Activated CD8-positive, alpha-beta memory T cell treated with anti-CD3 and anti-CD28 coated beads, Interleukin-2, amount 10 ng/mL, durations not matched to agents 7 days and 5 days (primary cell): ENCODE results near the gene TCF4. TPM values are rescaled to one million over a fixed set of nuclear protein-coding genes. Genes with fewer than 3 reads are reported as not detected.

Experiments used
- ATAC-seq: fragments of 150-1000 bp; cut with Tn5 transposase; one replicate; pipeline ENCODE4 v1.10.0; 2021; ENCODE audit warnings: moderate library complexity
- CTCF ChIA-PET: fragments of 350-600 bp; sonication (Branson Sonifier 250); formaldehyde crosslinking; loops from one replicate; lab custom pipeline; 2021; ENCODE audit warnings: antibody characterized with exemption; lab: Charles Lee
- DNase-seq: peaks from one replicate; pipeline ENCODE4 v3.0.0-alpha.2; 2020
- H3K27ac Mint-ChIP-seq: one replicate; pipeline ENCODE4 v1.8.0; 2021; ENCODE audit warnings: mild to moderate bottlenecking, mixed read lengths
- H3K27me3 Mint-ChIP-seq: one replicate; pipeline ENCODE4 v1.8.0; 2021; ENCODE audit warnings: mixed read lengths
- H3K36me3 Mint-ChIP-seq: one replicate; pipeline ENCODE4 v1.8.0; 2021; ENCODE audit warnings: mild to moderate bottlenecking, mixed read lengths
- H3K4me1 Mint-ChIP-seq: one replicate; pipeline ENCODE4 v1.8.0; 2021; ENCODE audit warnings: mixed read lengths
- H3K4me3 Mint-ChIP-seq: one replicate; pipeline ENCODE4 v1.8.0; 2021; ENCODE audit warnings: mild to moderate bottlenecking, moderate library complexity, mixed read lengths
- H3K9me3 Mint-ChIP-seq: one replicate; pipeline ENCODE4 v1.8.0; 2022; ENCODE audit warnings: low read depth, mixed read lengths
- total RNA-seq, 2 experiments: library from RNA; stranded (reverse); gene quantifications; one replicate each; pipeline ENCODE4 v1.2.3, GENCODE V29; 2021

TCF4 gene
- total RNA-seq, 2 experiments from 2014 or later, result 1.2 to 2.0 TPM

DNA sequence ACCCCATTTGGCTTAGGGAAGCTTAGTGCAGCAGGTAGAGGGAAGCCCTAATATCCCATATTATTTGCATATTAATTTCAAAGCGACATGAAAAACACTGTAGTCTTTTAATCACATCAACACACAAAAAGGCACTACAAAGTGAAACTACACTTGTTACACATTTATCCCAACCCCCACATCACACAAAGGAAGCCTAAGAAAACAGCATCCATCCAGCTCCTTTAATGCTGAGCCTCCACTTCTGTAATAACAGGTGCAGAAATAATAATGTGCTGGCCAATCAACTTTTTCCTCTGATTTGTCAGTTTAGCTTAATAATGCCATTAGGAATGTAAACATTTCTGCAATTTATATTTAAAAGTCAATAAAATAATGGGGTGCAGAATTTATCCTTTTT lies 274.0 kb downstream of the TCF4 start:
- no peaks in the 10 kb centered on the region for H3K4me1 Mint-ChIP-seq
- CTCF ChIA-PET, result no interaction called here
- no peak overlapping the region for H3K27ac Mint-ChIP-seq
- H3K36me3 Mint-ChIP-seq, result no peaks in the 10 kb centered on the region
- DNase-seq, result no peak
- peaks cover 5% of the 10 kb centered on the region for H3K27me3 Mint-ChIP-seq
- no peaks in the 10 kb centered on the region for H3K9me3 Mint-ChIP-seq
- no peak overlapping the region for H3K4me3 Mint-ChIP-seq
- no peak for ATAC-seq

- H3K27ac Mint-ChIP-seq, result no peak overlapping the region
- DNase-seq (no peak), ATAC-seq (no peak)
- H3K4me3 Mint-ChIP-seq, result no peak overlapping the region
- H3K4me1 Mint-ChIP-seq, result no peaks in the 10 kb centered on the region
- no peaks in the 10 kb centered on the region for H3K36me3 Mint-ChIP-seq
- H3K9me3 Mint-ChIP-seq, result peaks cover 2% of the 10 kb centered on the region
- CTCF ChIA-PET, result no interaction called here
- no peaks in the 10 kb centered on the region for H3K27me3 Mint-ChIP-seq
These were observed 277.1 kb downstream of the TCF4 start for GRCh38 chr18:55310863-55311262.

GRCh38 chr18:55310044-55310676 lies 277.8 kb downstream of the TCF4 start:
- no peak overlapping the region for H3K4me3 Mint-ChIP-seq
- ATAC-seq, result no peak

GRCh38 chr18:55309249-55309648 lies 278.7 kb downstream of the TCF4 start:
- Mint-ChIP-seq H3K27ac (no peak overlapping the region), H3K36me3 (no peaks in the 10 kb centered on the region), H3K9me3 (peaks cover 2% of the 10 kb centered on the region), H3K27me3 (no peaks in the 10 kb centered on the region), H3K4me1 (no peaks in the 10 kb centered on the region), H3K4me3 (no peak overlapping the region)
- CTCF ChIA-PET, result no interaction called here
- ATAC-seq, result no peak
- DNase-seq, result no peak

More at GRCh38 chr18:55310044-55310676, 277.8 kb downstream of the TCF4 start:
- H3K4me1 Mint-ChIP-seq, result no peaks in the 10 kb centered on the region
- H3K27me3 Mint-ChIP-seq, result no peaks in the 10 kb centered on the region
- CTCF ChIA-PET, result no interaction called here
- DNase-seq, result no peak
- no peak overlapping the region for H3K27ac Mint-ChIP-seq
- no peaks in the 10 kb centered on the region for H3K36me3 Mint-ChIP-seq
- H3K9me3 Mint-ChIP-seq, result peaks cover 2% of the 10 kb centered on the region

DNA sequence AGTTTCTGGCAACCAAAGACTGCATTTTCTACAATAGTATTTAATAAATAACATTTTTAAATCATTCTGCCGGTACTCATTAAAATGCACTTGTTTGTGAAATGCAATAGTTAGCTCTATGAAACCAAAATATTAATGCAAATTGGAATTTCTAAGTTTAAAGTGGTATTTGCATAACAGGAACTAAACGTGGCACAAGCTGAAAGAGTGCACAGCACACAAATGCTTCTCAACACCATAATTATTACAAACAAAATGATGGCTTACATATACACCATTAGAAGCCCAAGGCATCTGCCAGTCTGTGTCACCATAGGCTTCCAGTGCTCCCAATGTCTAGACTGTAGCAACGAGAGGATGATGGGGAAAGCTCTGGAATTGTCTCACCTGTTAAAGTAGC lies 280.5 kb downstream of the TCF4 start:
- H3K9me3 Mint-ChIP-seq, result peaks cover 2% of the 10 kb centered on the region
- ATAC-seq, result no peak
- H3K4me1 Mint-ChIP-seq, result no peaks in the 10 kb centered on the region
- no peaks in the 10 kb centered on the region for H3K27me3 Mint-ChIP-seq
- DNase-seq, result no peak
- H3K36me3 Mint-ChIP-seq, result no peaks in the 10 kb centered on the region
- no peak overlapping the region for H3K4me3 Mint-ChIP-seq
- no peak overlapping the region for H3K27ac Mint-ChIP-seq
- CTCF ChIA-PET, result no interaction called here

DNA sequence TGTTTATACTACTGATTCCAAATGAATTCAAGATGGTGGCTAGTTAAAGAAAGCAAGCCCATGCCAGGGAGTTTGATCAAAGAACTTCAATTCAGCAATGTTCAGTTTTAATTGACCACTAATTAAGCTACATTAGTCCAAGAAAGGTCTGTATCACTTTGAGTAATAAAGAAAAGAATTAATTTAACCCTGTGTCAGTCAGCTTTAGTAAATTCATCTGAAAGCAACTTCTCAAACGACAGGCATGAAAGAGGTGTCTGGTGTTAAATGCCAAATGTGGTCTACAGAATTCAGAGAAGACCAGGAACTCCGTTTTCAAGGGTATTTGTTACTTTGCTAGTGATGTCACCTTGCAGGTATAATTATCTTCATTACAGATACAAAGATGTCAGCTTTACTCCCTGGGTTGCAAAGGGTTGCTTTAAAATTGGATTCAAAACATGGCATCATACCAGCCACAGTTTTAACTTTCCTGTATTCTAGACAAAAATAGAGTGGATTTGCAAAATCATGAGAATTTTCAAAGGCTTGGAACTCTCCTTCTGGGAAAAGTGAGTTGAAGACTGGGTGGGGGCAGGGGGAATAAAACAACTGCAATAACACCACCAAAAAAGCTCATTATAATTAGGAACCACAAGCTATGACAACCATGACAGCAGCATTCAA lies 281.5 kb downstream of the TCF4 start:
- H3K4me1 Mint-ChIP-seq, result no peaks in the 10 kb centered on the region
- no peak overlapping the region for H3K4me3 Mint-ChIP-seq
- CTCF ChIA-PET, result no interaction called here
- no peak for ATAC-seq
- H3K27ac Mint-ChIP-seq, result no peak overlapping the region
- H3K27me3 Mint-ChIP-seq, result no peaks in the 10 kb centered on the region
- no peaks in the 10 kb centered on the region for H3K36me3 Mint-ChIP-seq
- peaks cover 3% of the 10 kb centered on the region for H3K9me3 Mint-ChIP-seq
- DNase-seq, result no peak

- no peak for DNase-seq
- no peak for ATAC-seq
- Mint-ChIP-seq H3K9me3 (peaks cover 5% of the 10 kb centered on the region), H3K27me3 (no peaks in the 10 kb centered on the region), H3K4me1 (no peaks in the 10 kb centered on the region), H3K27ac (no peak overlapping the region), H3K36me3 (no peaks in the 10 kb centered on the region), H3K4me3 (no peak overlapping the region)
- CTCF ChIA-PET, result no interaction called here
These were observed 285.7 kb downstream of the TCF4 start for GRCh38 chr18:55302167-55302833.

DNA sequence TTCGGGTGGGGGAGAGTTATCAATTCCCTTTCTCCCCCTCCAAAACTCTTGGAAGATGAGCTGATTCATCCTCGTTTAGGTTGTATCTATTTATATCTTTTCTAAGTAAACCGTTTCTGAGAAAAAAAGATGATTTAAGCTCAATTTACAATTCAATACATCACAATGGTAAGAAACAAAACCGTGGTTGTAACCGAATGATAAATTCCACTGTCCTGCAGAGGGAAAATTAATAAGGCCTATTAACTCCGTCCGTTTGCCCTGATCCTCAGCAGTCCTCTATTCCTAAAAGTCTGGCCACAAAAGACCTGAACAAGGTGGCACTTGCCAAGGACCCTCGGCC lies 286.2 kb downstream of the TCF4 start:
- no peak overlapping the region for H3K27ac Mint-ChIP-seq
- peaks cover 5% of the 10 kb centered on the region for H3K9me3 Mint-ChIP-seq
- no peaks in the 10 kb centered on the region for H3K4me1 Mint-ChIP-seq
- no peak overlapping the region for H3K4me3 Mint-ChIP-seq
- DNase-seq (no peak), ATAC-seq (no peak)
- no peaks in the 10 kb centered on the region for H3K27me3 Mint-ChIP-seq
- CTCF ChIA-PET, result no interaction called here
- H3K36me3 Mint-ChIP-seq, result no peaks in the 10 kb centered on the region

GRCh38 chr18:55300936-55301531 lies 287.0 kb downstream of the TCF4 start:
- DNase-seq, result no peak
- no peaks in the 10 kb centered on the region for H3K4me1 Mint-ChIP-seq

GRCh38 chr18:55300421-55300935 lies 287.5 kb downstream of the TCF4 start:
- H3K4me3 Mint-ChIP-seq, result no peak overlapping the region
- H3K27me3 Mint-ChIP-seq, result no peaks in the 10 kb centered on the region
- peaks cover 5% of the 10 kb centered on the region for H3K9me3 Mint-ChIP-seq
- CTCF ChIA-PET, result no interaction called here
- ATAC-seq (no peak), DNase-seq (no peak)
- no peak overlapping the region for H3K27ac Mint-ChIP-seq
- no peaks in the 10 kb centered on the region for H3K4me1 Mint-ChIP-seq
- no peaks in the 10 kb centered on the region for H3K36me3 Mint-ChIP-seq

More at GRCh38 chr18:55300936-55301531, 287.0 kb downstream of the TCF4 start:
- H3K4me3 Mint-ChIP-seq, result no peak overlapping the region
- ATAC-seq, result no peak
- H3K27ac Mint-ChIP-seq, result no peak overlapping the region
- CTCF ChIA-PET, result no interaction called here
- peaks cover 5% of the 10 kb centered on the region for H3K9me3 Mint-ChIP-seq
- H3K36me3 Mint-ChIP-seq, result no peaks in the 10 kb centered on the region
- no peaks in the 10 kb centered on the region for H3K27me3 Mint-ChIP-seq

GRCh38 chr18:55296778-55297177 lies 291.2 kb downstream of the TCF4 start:
- no peak overlapping the region for H3K4me3 Mint-ChIP-seq
- CTCF ChIA-PET, result no interaction called here
- no peak for DNase-seq
- no peaks in the 10 kb centered on the region for H3K36me3 Mint-ChIP-seq
- H3K27ac Mint-ChIP-seq, result no peak overlapping the region
- H3K9me3 Mint-ChIP-seq, result peaks cover 3% of the 10 kb centered on the region
- no peak for ATAC-seq
- no peaks in the 10 kb centered on the region for H3K4me1 Mint-ChIP-seq
- no peaks in the 10 kb centered on the region for H3K27me3 Mint-ChIP-seq

- no peaks in the 10 kb centered on the region for H3K36me3 Mint-ChIP-seq
- H3K4me3 Mint-ChIP-seq, result no peak overlapping the region
- no peaks in the 10 kb centered on the region for H3K4me1 Mint-ChIP-seq
- ATAC-seq (no peak), DNase-seq (no peak)
- no peak overlapping the region for H3K27ac Mint-ChIP-seq
- no peaks in the 10 kb centered on the region for H3K27me3 Mint-ChIP-seq
- peaks cover 3% of the 10 kb centered on the region for H3K9me3 Mint-ChIP-seq
- CTCF ChIA-PET, result interaction anchor here (0.7 kb wide), 1 partner anchor 49 kb away, joined by 3 read pairs; no protein-coding TSS in a partner anchor
These were observed 291.9 kb downstream of the TCF4 start for GRCh38 chr18:55296115-55296514.

- Mint-ChIP-seq H3K36me3 (no peaks in the 10 kb centered on the region), H3K4me3 (no peak overlapping the region), H3K27me3 (no peaks in the 10 kb centered on the region), H3K4me1 (no peaks in the 10 kb centered on the region), H3K9me3 (no peaks in the 10 kb centered on the region), H3K27ac (no peak overlapping the region)
- CTCF ChIA-PET, result no interaction called here
- ATAC-seq (no peak), DNase-seq (no peak)
These were observed 297.1 kb downstream of the TCF4 start for GRCh38 chr18:55290898-55291297.
